B cell (primary cell): ENCODE results near the gene CTNNA2. TPM values are rescaled to one million over a fixed set of nuclear protein-coding genes. Genes with fewer than 3 reads are reported as not detected.

Experiments used
- ATAC-seq: fragments of 200-7000 bp; cut with Tn5 transposase; one replicate; pipeline ENCODE4 v1.10.0; 2021; ENCODE audit warnings: low read depth, mild to moderate bottlenecking, moderate number of reproducible peaks, moderate library complexity
- CTCF ChIA-PET: fragments of 350-600 bp; sonication (Branson Sonifier 250); formaldehyde crosslinking; loops from one replicate; lab custom pipeline; 2021; ENCODE audit warnings: antibody characterized with exemption, inconsistent platforms; lab: Charles Lee
- POLR2A ChIA-PET: fragments of 350-600 bp; sonication (Branson Sonifier 250); formaldehyde crosslinking; loops from one replicate; lab custom pipeline; 2021; ENCODE audit warnings: antibody characterized with exemption; lab: Charles Lee
- DNase-seq: peaks from one replicate; pipeline ENCODE4 v3.0.0; 2013
- H2AFZ ChIP-seq: 2 replicates; pipeline ENCODE4 v1.6.1; 2012; ENCODE audit warnings: mild to moderate bottlenecking, low read depth, low read length; ENCODE audit not compliant: insufficient read depth, poor library complexity, severe bottlenecking
- H3K27ac ChIP-seq, 2 donors: 1 replicate in 1 of 2; 2 replicates in 1 of 2; pipeline ENCODE4 v1.5.1; 2012 to 2013; ENCODE audit warnings: low read length in 2 of 2, mild to moderate bottlenecking in 2 of 2, moderate library complexity in 1 of 2
- H3K27me3 ChIP-seq, 4 experiments: fragments of 200-600 bp in 1 of 4; sonication (generic) in 1 of 4; replicated peaks in 1 of 4; 1 replicate in 2 of 4; 2 replicates in 2 of 4; pipeline versions ENCODE4 v1.6.1 to v1.7.0; 2013 to 2016; ENCODE audit warnings: low read length in 3 of 4, mild to moderate bottlenecking in 2 of 4, mixed read lengths in 1 of 4, moderate library complexity in 1 of 4; ENCODE audit not compliant: insufficient read depth in 4 of 4, control insufficient read depth in 3 of 4; ENCODE audit errors: control extremely low read depth in 1 of 4
- H3K36me3 ChIP-seq, 2 experiments: replicated peaks in 1 of 2; 1 replicate in 1 of 2; 2 replicates in 1 of 2; pipeline versions ENCODE4 v1.6.1 to v1.7.1; 2013; ENCODE audit warnings: low read length in 1 of 2; ENCODE audit not compliant: insufficient read depth in 2 of 2, control insufficient read depth in 1 of 2; ENCODE audit errors: control extremely low read depth in 1 of 2, extremely low read depth in 1 of 2
- H3K4me1 ChIP-seq, 2 donors: fragments of 200-600 bp in 1 of 2; sonication (generic) in 1 of 2; 1 replicate in 1 of 2; 2 replicates in 1 of 2; pipeline versions ENCODE4 v1.5.1 to v1.6.1; 2013 to 2017; ENCODE audit warnings: low read length in 2 of 2; ENCODE audit not compliant: control insufficient read depth in 2 of 2, insufficient read depth in 2 of 2
- H3K4me2 ChIP-seq: replicated peaks from 2 replicates; pipeline ENCODE3; 2012; ENCODE audit warnings: mild to moderate bottlenecking, low read depth, low read length; ENCODE audit not compliant: poor library complexity, severe bottlenecking
- H3K4me3 ChIP-seq, 5 experiments: fragments of 200-600 bp in 1 of 5; sonication (generic) in 1 of 5; 1 replicate in 3 of 5; 2 replicates in 2 of 5; pipeline versions ENCODE4 v1.5.1 to v1.7.0; 2011 to 2016; ENCODE audit warnings: low read length in 4 of 5, mild to moderate bottlenecking in 4 of 5, low read depth in 2 of 5, control low read depth in 1 of 5, moderate library complexity in 1 of 5; ENCODE audit not compliant: insufficient read depth in 1 of 5; ENCODE audit errors: control extremely low read depth in 1 of 5, extremely low read depth in 1 of 5
- H3K79me2 ChIP-seq: fragments of 200-600 bp; sonication (generic); one replicate; pipeline ENCODE4 v1.6.0; 2016; ENCODE audit warnings: low read length; ENCODE audit not compliant: control insufficient read depth, insufficient read depth
- H3K9ac ChIP-seq: fragments of 200-600 bp; sonication (generic); 2 replicates; pipeline ENCODE4 v1.6.1; 2017; ENCODE audit warnings: mild to moderate bottlenecking, low read length, moderate library complexity
- H3K9me3 ChIP-seq, 3 donors: one replicate each; pipeline versions ENCODE4 v1.6.1 to v1.7.1; 2013; ENCODE audit warnings: low read length in 2 of 3; ENCODE audit not compliant: control insufficient read depth in 2 of 3, insufficient read depth in 1 of 3; ENCODE audit errors: control extremely low read depth in 1 of 3
- H4K20me1 ChIP-seq: 2 replicates; pipeline ENCODE4 v1.6.0; 2012; ENCODE audit warnings: mild to moderate bottlenecking, low read length; ENCODE audit not compliant: insufficient read depth, control insufficient read depth, poor library complexity, severe bottlenecking
- H3K27ac Mint-ChIP-seq: one replicate; pipeline ENCODE4 v1.8.0; 2021; ENCODE audit warnings: mixed read lengths
- H3K27me3 Mint-ChIP-seq: one replicate; pipeline ENCODE4 v1.8.0; 2021; ENCODE audit warnings: mixed read lengths
- H3K4me1 Mint-ChIP-seq: one replicate; pipeline ENCODE4 v1.8.0; 2021; ENCODE audit warnings: mixed read lengths
- H3K4me3 Mint-ChIP-seq: one replicate; pipeline ENCODE4 v1.8.0; 2021; ENCODE audit warnings: mixed read lengths
- H3K9me3 Mint-ChIP-seq: one replicate; pipeline ENCODE4 v1.8.0; 2022; ENCODE audit warnings: mixed read lengths; ENCODE audit not compliant: insufficient read depth
- EZH2 ChIP-seq: IDR thresholded peaks from 2 replicates; pipeline ENCODE4 v1.6.1; 2012; ENCODE audit warnings: borderline replicate concordance, low read depth, mild to moderate bottlenecking, moderate library complexity, low read length; ENCODE audit not compliant: insufficient read depth, poor library complexity, severe bottlenecking
- WGBS: methylation state at CpG from one replicate; pipeline ENCODE4 v1.1.5; 2013; ENCODE audit warnings: missing lambda C conversion rate; ENCODE audit not compliant: insufficient coverage; 5-methylcytosine and 5-hydroxymethylcytosine counted together
- intact Hi-C: fragments of 100-400 bp; cut with micrococcal nuclease; formaldehyde crosslinking; loops from one replicate; pipeline ENCODE4 v1.10.0; 2022
- polyA plus RNA-seq: library from polyadenylated mRNA; depleted of rRNA; stranded (reverse); fragments of >200 nt; gene quantifications from 2 replicates; pipeline ENCODE4 v1.2.3, GENCODE V29; 2012
- total RNA-seq, 2 donors: library from RNA; stranded (reverse); fragments of 120-200 nt in 1 of 2; gene quantifications; 1 replicate in 1 of 2; 2 replicates in 1 of 2; pipeline versions ENCODE4 v1.2.3 to v1.2.4, GENCODE V29; 2013 to 2022
- TF ChIP-seq, protein P1 (sequence below): fragments of 200-600 bp; IDR thresholded peaks from one replicate; pipeline ENCODE4 v1.8.0; 2022; ENCODE audit warnings: antibody characterized with exemption, mild to moderate bottlenecking

Gene CTNNA2
- total and polyA plus RNA-seq, 2 donors (not counting 1 experiment from before 2014, with no cell fraction given): not detected

DNA sequence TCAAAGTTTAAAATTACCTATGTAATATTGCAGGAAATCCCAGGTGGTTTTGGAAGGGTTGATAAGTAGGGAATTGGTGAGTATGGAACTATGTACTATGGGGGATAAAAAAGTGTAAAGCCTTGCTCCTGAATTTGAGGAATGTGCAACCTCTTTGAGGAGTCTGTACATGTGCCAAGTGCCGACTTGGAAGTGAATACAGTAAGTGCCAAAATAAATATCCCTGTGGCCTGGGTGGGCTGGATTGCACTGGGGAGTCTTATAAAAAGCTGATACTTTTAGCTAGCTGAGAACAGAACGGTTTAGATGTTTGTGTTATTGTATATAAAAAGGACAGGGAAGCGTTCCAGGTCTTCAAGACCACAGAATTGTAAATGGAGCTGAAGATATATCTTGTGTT is 1108.8 kb downstream of the CTNNA2 start:
- 65% methylated on average over 2 of the region's 3 CpGs for WGBS
- Histone ChIP-seq H3K27me3 (no peaks in the 10 kb centered on the region), H3K4me3 (no peak overlapping the region), H3K9ac (no peak overlapping the region), H4K20me1 (no peaks in the 10 kb centered on the region), H3K27ac (no peak overlapping the region), H3K79me2 (no peaks in the 10 kb centered on the region), H3K36me3 (no peaks in the 10 kb centered on the region), H3K9me3 (no peaks in the 10 kb centered on the region), H2AFZ (no peak overlapping the region), H3K4me1 (no peaks in the 10 kb centered on the region), H3K4me2 (no peak overlapping the region)
- ChIA-PET CTCF (no interaction called here), POLR2A (no interaction called here)
- Mint-ChIP-seq H3K9me3 (peaks cover 3% of the 10 kb centered on the region), H3K4me3 (no peak overlapping the region), H3K27ac (no peak overlapping the region), H3K4me1 (no peaks in the 10 kb centered on the region), H3K27me3 (no peaks in the 10 kb centered on the region)
- ATAC-seq (no peak), DNase-seq (no peak)
- intact Hi-C loops: no loop called here
- TF ChIP-seq EZH2: no peak
- TF ChIP-seq, protein P1, sequence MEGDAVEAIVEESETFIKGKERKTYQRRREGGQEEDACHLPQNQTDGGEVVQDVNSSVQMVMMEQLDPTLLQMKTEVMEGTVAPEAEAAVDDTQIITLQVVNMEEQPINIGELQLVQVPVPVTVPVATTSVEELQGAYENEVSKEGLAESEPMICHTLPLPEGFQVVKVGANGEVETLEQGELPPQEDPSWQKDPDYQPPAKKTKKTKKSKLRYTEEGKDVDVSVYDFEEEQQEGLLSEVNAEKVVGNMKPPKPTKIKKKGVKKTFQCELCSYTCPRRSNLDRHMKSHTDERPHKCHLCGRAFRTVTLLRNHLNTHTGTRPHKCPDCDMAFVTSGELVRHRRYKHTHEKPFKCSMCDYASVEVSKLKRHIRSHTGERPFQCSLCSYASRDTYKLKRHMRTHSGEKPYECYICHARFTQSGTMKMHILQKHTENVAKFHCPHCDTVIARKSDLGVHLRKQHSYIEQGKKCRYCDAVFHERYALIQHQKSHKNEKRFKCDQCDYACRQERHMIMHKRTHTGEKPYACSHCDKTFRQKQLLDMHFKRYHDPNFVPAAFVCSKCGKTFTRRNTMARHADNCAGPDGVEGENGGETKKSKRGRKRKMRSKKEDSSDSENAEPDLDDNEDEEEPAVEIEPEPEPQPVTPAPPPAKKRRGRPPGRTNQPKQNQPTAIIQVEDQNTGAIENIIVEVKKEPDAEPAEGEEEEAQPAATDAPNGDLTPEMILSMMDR: no peak

DNA sequence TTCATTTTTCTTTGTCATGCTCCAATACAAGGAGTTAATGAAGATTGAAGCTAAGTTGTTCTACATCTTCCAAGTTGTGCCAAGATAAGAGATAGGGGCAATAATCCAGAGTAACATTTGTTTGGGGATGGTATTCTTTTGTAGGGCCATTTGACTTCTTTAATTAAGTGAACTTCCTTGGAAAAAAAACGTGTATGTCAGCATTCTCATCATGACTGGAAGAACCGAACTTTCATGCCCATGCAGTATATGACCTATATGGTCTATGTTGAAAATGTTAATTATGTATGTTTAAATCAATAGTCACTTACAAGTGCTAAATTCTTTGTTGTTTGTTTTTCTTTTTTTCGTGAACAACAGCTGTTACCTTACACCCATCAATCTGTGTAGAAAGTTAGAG is 1111.2 kb downstream of the CTNNA2 start:
- no peaks in the 10 kb centered on the region for H4K20me1 ChIP-seq
- H3K9ac ChIP-seq: no peak overlapping the region
- H3K36me3 ChIP-seq: no peaks in the 10 kb centered on the region
- Mint-ChIP-seq H3K4me3 (no peak overlapping the region), H3K27ac (no peak overlapping the region), H3K9me3 (peaks cover 3% of the 10 kb centered on the region), H3K27me3 (no peaks in the 10 kb centered on the region), H3K4me1 (no peaks in the 10 kb centered on the region)
- ATAC-seq (no peak), DNase-seq (no peak)
- H3K27ac ChIP-seq: no peak overlapping the region
- no peaks in the 10 kb centered on the region for H3K9me3 ChIP-seq
- H2AFZ ChIP-seq: no peak overlapping the region
- WGBS: no CpG with 5 or more reads among the region's 3 CpGs
- no peak for TF ChIP-seq EZH2
- TF ChIP-seq, protein P1: no peak
- intact Hi-C loops: no loop called here
- no peak overlapping the region for H3K4me2 ChIP-seq
- H3K4me1 ChIP-seq: no peaks in the 10 kb centered on the region
- no peak overlapping the region for H3K4me3 ChIP-seq
- CTCF ChIA-PET: no interaction called here
- H3K79me2 ChIP-seq: no peaks in the 10 kb centered on the region
- POLR2A ChIA-PET: no interaction called here
- H3K27me3 ChIP-seq: no peaks in the 10 kb centered on the region
